Measurements from ENCODE around the gene GRB2. TPM values are rescaled to one million over a fixed set of nuclear protein-coding genes. Genes with fewer than 3 reads are reported as not detected.

GRB2 gene
- total and polyA plus RNA-seq, 4 donors = 36.6 to 106 (median 67.5) TPM

DNA sequence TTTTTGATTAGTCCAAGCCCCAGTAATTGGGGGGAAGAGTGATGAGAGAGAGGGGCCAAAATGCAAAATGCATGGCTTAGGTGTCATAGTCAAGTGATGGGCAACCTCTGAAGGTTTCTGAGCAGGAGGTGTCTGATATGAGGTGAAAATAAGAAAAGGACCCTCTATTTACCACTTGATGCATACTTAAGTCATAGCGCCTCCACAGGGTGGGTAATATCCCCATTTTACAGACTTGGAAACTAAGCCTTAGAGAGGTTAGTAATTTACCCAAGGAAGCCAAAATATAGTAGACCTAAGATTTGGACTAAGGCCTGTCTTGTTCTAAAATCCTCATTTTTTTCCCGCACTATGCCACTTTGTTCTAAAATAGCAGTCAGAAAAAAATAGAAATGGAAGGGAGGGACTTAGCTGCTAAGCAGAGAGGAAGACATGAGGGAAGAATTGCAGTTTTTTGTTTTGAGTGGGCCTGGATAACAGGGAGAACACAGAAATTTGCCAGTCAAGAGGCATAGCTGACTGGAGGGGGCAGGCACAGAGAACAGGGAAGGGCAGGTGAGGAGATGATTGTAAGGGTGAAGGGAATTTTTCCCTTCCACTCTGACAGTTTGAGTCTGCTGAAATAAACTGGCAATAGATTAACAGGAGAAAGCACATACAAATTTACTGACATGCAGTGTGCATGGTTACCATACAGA, 2.3 kb upstream of the GRB2 start:
- peaks cover 0 to 3% of the 10 kb centered on the region in 2 donors for H3K4me1 ChIP-seq (ENCODE audit: control insufficient read depth in 1 of 2, insufficient read depth in 2 of 2, low read length in 2 of 2)
- no peak overlapping the region for H3K27ac ChIP-seq (ENCODE audit: low read depth in 1 of 2, low read length in 2 of 2)
- no peaks in the 10 kb centered on the region for H3K27me3 ChIP-seq (ENCODE audit: control insufficient read depth in 1 of 2, insufficient read depth in 2 of 2, low read length in 1 of 2)
- ATAC-seq (ENCODE audit: low FRiP score) (no peak), DNase-seq (no peak)
- intact Hi-C loops (cut with DNase I) = no loop called here
- WGBS, 2 donors = 47 to 48% methylated on average over 2 of the region's 2 CpGs
- H3K9me3 ChIP-seq (ENCODE audit: control insufficient read depth, low read length) = no peaks in the 10 kb centered on the region
- no peak overlapping the region for H3K4me3 ChIP-seq (ENCODE audit: low read length in 2 of 2)
- H3K36me3 ChIP-seq (ENCODE audit: control insufficient read depth in 1 of 2, insufficient read depth in 2 of 2, low read length in 1 of 2) = no peaks in the 10 kb centered on the region

DNA sequence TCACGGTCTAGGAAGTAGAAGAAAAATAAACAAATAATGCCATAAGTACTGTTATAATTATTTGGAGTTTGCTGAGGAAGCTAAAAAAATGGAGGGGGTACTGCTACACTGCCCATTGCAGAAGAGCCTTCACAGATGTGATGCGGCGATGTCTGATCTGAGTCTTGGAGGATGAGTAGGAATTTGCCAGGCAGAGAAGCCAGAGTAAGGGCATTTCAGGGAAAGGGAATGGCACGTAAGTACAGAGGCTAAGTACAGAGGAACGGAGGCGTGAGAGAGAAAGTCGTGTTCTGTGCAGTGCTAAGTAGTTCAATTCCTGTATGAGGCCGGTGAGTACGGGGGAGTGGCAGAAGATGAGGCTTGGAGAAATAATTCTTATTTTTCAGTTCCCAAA, 741 bp upstream of the GRB2 start:
- no peaks in the 10 kb centered on the region for H3K9me3 ChIP-seq (ENCODE audit: control insufficient read depth, low read length)
- H3K4me3 ChIP-seq (ENCODE audit: low read length in 2 of 2) = peak overlapping the region; percentile 37 to 67
- no peak for DNase-seq
- intact Hi-C loops (cut with DNase I) = no loop called here
- peaks cover 0 to 3% of the 10 kb centered on the region in 2 donors for H3K4me1 ChIP-seq (ENCODE audit: control insufficient read depth in 1 of 2, insufficient read depth in 2 of 2, low read length in 2 of 2)
- no peaks in the 10 kb centered on the region for H3K27me3 ChIP-seq (ENCODE audit: control insufficient read depth in 1 of 2, insufficient read depth in 2 of 2, low read length in 1 of 2)
- 2 to 4% methylated on average over 9 of the region's 9 CpGs for WGBS, 2 donors
- H3K27ac ChIP-seq (ENCODE audit: low read depth in 1 of 2, low read length in 2 of 2) = no peak overlapping the region
- no peaks in the 10 kb centered on the region for H3K36me3 ChIP-seq (ENCODE audit: control insufficient read depth in 1 of 2, insufficient read depth in 2 of 2, low read length in 1 of 2)
- ATAC-seq (ENCODE audit: low FRiP score) = peak; percentile 19

DNA sequence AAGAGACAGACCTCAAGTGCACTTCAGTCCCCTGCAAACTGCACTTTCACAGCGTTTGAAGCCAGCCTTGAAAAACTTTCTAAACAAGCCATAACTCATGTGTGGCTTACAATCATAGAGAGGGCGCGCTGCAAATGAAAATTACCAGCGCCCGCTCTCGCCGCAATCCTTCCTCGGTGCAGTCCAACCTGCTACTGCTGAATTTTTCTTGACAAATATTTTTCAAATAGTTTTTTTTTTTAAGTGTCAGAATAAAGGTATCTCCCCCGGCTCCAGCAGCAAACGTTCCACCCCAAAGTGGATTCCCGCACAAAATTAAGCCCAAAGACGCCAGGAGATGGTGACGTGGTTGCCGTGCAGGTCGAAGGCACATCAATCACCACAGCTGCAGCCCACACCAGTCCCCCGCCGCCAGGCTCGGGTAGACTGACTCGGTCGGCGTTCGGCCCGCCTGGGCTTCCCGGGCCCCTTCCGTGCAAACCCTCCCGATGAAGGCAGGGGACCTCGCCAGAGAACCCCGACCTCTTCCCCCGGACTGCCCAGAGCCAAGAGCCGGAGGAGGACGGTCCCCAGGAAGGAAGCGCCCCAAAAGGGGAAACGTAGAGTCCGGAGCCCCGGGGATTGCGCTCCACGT, 630 bp downstream of the GRB2 start:
- peaks cover 0 to 3% of the 10 kb centered on the region in 2 donors for H3K4me1 ChIP-seq (ENCODE audit: control insufficient read depth in 1 of 2, insufficient read depth in 2 of 2, low read length in 2 of 2)
- 0% methylated on average over 35 to 37 of the region's 37 CpGs for WGBS, 2 donors
- peak overlapping the region; percentile 9 to 92 for H3K27ac ChIP-seq (ENCODE audit: low read depth in 1 of 2, low read length in 2 of 2)
- H3K36me3 ChIP-seq (ENCODE audit: control insufficient read depth in 1 of 2, insufficient read depth in 2 of 2, low read length in 1 of 2) = no peaks in the 10 kb centered on the region
- H3K27me3 ChIP-seq (ENCODE audit: control insufficient read depth in 1 of 2, insufficient read depth in 2 of 2, low read length in 1 of 2) = no peaks in the 10 kb centered on the region
- peak overlapping the region; percentile 81 to 97 for H3K4me3 ChIP-seq (ENCODE audit: low read length in 2 of 2)
- DNase-seq (peak; percentile 67 to 83), ATAC-seq (ENCODE audit: low FRiP score) (peak; percentile 60)
- intact Hi-C loops (cut with DNase I) = loop anchor here (2.0 to 5.0 kb wide), 2 partner anchors 43 to 82 kb away; no protein-coding TSS in a partner anchor
- H3K9me3 ChIP-seq (ENCODE audit: control insufficient read depth, low read length) = no peaks in the 10 kb centered on the region

DNA sequence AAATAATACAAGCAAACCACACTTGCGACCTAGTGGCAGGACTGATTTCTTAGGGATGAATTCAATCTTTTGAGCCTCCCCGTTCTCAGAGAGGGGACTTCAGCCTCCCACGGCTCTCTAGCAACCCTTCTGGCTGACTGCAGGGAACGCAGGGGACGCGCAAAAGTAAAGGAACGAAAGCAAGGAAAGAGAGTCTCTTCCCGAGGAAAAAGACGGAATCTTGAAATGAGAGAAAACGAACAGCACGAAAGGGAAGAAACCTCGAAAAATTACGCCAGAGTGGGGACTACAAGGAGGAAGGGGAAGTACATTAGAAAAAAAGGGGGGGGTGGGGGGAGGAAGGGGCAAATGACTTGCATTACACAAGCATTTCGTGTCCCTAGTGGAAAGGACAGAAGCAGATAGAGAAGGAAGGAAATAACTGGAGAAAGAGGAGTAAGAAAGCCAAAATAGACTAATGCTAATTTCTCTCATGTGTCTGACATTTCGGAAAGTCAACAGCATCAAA, 1.2 kb downstream of the GRB2 start:
- peak overlapping the region in 1 of 2 donors; percentile 14 for H3K27ac ChIP-seq (ENCODE audit: low read depth in 1 of 2, low read length in 2 of 2)
- peak; percentile 74 to 84 for DNase-seq
- 0% methylated on average over 15 of the region's 15 CpGs for WGBS, 2 donors
- H3K4me3 ChIP-seq (ENCODE audit: low read length in 2 of 2) = peak overlapping the region; percentile 81 to 97
- peaks cover 0 to 3% of the 10 kb centered on the region in 2 donors for H3K4me1 ChIP-seq (ENCODE audit: control insufficient read depth in 1 of 2, insufficient read depth in 2 of 2, low read length in 2 of 2)
- ATAC-seq (ENCODE audit: low FRiP score) = peak; percentile 61
- intact Hi-C loops (cut with DNase I) = loop anchor here (2.0 to 5.0 kb wide), 2 partner anchors 42 to 81 kb away; no protein-coding TSS in a partner anchor
- no peaks in the 10 kb centered on the region for H3K27me3 ChIP-seq (ENCODE audit: control insufficient read depth in 1 of 2, insufficient read depth in 2 of 2, low read length in 1 of 2)
- no peaks in the 10 kb centered on the region for H3K36me3 ChIP-seq (ENCODE audit: control insufficient read depth in 1 of 2, insufficient read depth in 2 of 2, low read length in 1 of 2)
- no peaks in the 10 kb centered on the region for H3K9me3 ChIP-seq (ENCODE audit: control insufficient read depth, low read length)

DNA sequence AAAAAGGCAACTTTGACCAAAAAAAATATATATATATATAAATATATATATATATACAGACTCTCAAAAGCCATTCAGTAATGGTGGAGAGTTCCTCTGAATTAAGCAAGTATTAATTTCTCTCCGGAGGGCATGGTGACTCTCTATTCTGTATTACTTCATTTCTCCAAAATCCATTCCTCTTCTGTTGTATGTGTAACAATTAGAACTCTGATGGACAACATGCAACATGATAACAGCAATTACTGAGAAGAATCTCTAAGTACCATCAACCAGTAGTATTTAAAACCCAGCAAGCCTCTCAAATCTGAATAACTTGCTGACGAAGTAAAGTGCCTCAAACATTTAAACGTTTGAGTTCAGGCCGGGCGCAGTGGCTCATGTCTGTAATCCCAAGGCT, 2.3 kb downstream of the GRB2 start:
- Histone ChIP-seq H3K4me3 (ENCODE audit: low read length in 2 of 2) (no peak overlapping the region), H3K27ac (ENCODE audit: low read depth in 1 of 2, low read length in 2 of 2) (no peak overlapping the region), H3K36me3 (ENCODE audit: control insufficient read depth in 1 of 2, insufficient read depth in 2 of 2, low read length in 1 of 2) (no peaks in the 10 kb centered on the region), H3K9me3 (ENCODE audit: control insufficient read depth, low read length) (no peaks in the 10 kb centered on the region), H3K27me3 (ENCODE audit: control insufficient read depth in 1 of 2, insufficient read depth in 2 of 2, low read length in 1 of 2) (no peaks in the 10 kb centered on the region), H3K4me1 (ENCODE audit: control insufficient read depth in 1 of 2, insufficient read depth in 2 of 2, low read length in 2 of 2) (peaks cover 0 to 3% of the 10 kb centered on the region in 2 donors)
- ATAC-seq (ENCODE audit: low FRiP score) = no peak
- intact Hi-C loops (cut with DNase I) = loop anchor here in 1 of 2 donors (5.0 kb wide), 1 partner anchor 41 kb away; no protein-coding TSS in a partner anchor
- 76 to 80% methylated on average over 5 of the region's 5 CpGs for WGBS, 2 donors
- no peak for DNase-seq

DNA sequence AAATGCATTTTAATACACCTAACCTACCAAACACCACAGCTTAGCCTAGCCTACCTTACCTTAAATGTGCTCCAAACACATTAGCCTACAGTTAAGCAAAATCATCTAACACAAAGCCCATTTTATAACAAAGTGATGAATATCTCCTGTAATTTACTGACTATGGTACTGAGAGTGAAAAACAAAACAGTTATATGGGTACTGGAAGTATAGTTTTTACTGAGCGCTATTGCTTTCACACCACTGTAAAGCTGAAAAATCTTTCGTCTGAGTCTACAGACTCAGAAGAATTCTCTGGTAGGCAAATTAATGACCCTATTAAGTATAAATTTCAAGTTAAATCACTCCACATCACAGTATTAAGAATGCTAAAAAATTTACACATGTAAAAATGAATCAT, 3.5 kb downstream of the GRB2 start:
- Histone ChIP-seq H3K9me3 (ENCODE audit: control insufficient read depth, low read length) (no peaks in the 10 kb centered on the region), H3K4me3 (ENCODE audit: low read length in 2 of 2) (no peak overlapping the region), H3K27me3 (ENCODE audit: control insufficient read depth in 1 of 2, insufficient read depth in 2 of 2, low read length in 1 of 2) (no peaks in the 10 kb centered on the region), H3K27ac (ENCODE audit: low read depth in 1 of 2, low read length in 2 of 2) (no peak overlapping the region), H3K36me3 (ENCODE audit: control insufficient read depth in 1 of 2, insufficient read depth in 2 of 2, low read length in 1 of 2) (no peaks in the 10 kb centered on the region), H3K4me1 (ENCODE audit: control insufficient read depth in 1 of 2, insufficient read depth in 2 of 2, low read length in 2 of 2) (peaks cover 0 to 3% of the 10 kb centered on the region in 2 donors)
- no peak for ATAC-seq (ENCODE audit: low FRiP score)
- intact Hi-C loops (cut with DNase I) = loop anchor here in 1 of 2 donors (5.0 kb wide), 1 partner anchor 40 kb away; no protein-coding TSS in a partner anchor
- 85 to 90% methylated on average over 2 of the region's 2 CpGs for WGBS, 2 donors
- DNase-seq = no peak

DNA sequence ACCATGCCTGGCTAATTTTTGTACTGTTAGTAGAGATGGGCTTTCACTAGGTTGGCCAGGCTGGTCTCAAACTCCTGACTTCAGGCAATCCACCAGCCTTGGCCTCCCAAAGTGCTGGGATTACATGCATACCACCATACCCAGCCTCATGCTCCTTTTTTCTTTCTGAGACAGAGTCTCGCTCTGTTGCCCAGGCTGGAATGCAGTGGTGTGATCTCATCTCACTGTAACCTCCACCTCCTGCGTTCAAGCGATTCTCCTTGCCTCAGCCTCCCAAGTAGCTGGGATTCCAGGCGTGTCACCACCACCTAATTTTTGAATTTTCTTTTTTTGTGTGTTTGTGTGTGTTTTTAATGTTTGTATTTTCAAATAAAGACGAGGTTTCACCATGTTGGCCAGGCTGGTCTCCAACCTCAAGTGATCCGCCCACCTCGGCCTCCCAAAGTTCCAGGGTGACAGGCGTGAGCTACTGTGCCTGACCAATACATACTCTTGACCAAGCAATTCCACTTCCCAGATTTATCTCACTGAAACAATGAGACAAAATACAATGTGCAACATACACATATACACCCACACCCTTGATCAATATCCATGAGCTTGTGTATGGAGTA, 5.0 kb downstream of the GRB2 start:
- intact Hi-C loops (cut with DNase I) = loop anchor here in 1 of 2 donors (5.0 kb wide), 1 partner anchor 38 kb away; no protein-coding TSS in a partner anchor
- DNase-seq (no peak), ATAC-seq (ENCODE audit: low FRiP score) (no peak)
- H3K9me3 ChIP-seq (ENCODE audit: control insufficient read depth, low read length) = no peaks in the 10 kb centered on the region
- no peaks in the 10 kb centered on the region for H3K27me3 ChIP-seq (ENCODE audit: control insufficient read depth in 1 of 2, insufficient read depth in 2 of 2, low read length in 1 of 2)
- H3K36me3 ChIP-seq (ENCODE audit: control insufficient read depth in 1 of 2, insufficient read depth in 2 of 2, low read length in 1 of 2) = no peaks in the 10 kb centered on the region
- no peak overlapping the region for H3K27ac ChIP-seq (ENCODE audit: low read depth in 1 of 2, low read length in 2 of 2)
- H3K4me1 ChIP-seq (ENCODE audit: control insufficient read depth in 1 of 2, insufficient read depth in 2 of 2, low read length in 2 of 2) = no peaks in the 10 kb centered on the region
- WGBS, 2 donors = 92 to 96% methylated on average over 8 of the region's 8 CpGs
- H3K4me3 ChIP-seq (ENCODE audit: low read length in 2 of 2) = no peak overlapping the region

DNA sequence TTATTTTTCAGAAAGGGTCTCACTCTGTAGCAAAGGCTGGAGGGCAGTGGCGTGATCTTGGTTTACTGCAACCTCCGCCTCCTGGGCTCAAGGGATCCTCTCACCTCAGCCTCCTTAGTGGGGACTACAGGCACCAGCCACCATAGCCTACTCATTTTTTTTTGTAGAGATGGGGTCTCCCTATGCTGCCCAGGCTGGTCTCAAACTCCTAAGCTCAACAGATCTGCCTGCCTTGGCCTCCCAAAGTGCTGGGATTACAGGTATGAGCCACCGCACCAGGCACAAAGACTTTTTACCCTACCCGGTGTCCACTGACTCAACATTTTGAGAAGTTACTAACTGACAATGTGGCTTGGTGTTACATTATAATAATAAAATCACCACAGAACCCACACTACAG, 7.2 kb downstream of the GRB2 start:
- 94 to 95% methylated on average over 4 of the region's 4 CpGs for WGBS, 2 donors
- DNase-seq (no peak), ATAC-seq (ENCODE audit: low FRiP score) (no peak)
- H3K4me1 ChIP-seq (ENCODE audit: control insufficient read depth in 1 of 2, insufficient read depth in 2 of 2, low read length in 2 of 2) = peaks cover 3 to 4% of the 10 kb centered on the region in 2 donors
- no peaks in the 10 kb centered on the region for H3K9me3 ChIP-seq (ENCODE audit: control insufficient read depth, low read length)
- no peaks in the 10 kb centered on the region for H3K36me3 ChIP-seq (ENCODE audit: control insufficient read depth in 1 of 2, insufficient read depth in 2 of 2, low read length in 1 of 2)
- H3K27ac ChIP-seq (ENCODE audit: low read depth in 1 of 2, low read length in 2 of 2) = no peak overlapping the region
- no peaks in the 10 kb centered on the region for H3K27me3 ChIP-seq (ENCODE audit: control insufficient read depth in 1 of 2, insufficient read depth in 2 of 2, low read length in 1 of 2)
- no peak overlapping the region for H3K4me3 ChIP-seq (ENCODE audit: low read length in 2 of 2)
- intact Hi-C loops (cut with DNase I) = no loop called here
